ENCODE measurements around the gene CHDH. TPM values are rescaled to one million over a fixed set of nuclear protein-coding genes. Genes with fewer than 3 reads are reported as not detected.

The CHDH gene
- polyA plus RNA-seq, 3 donors from 2014 or later, result not detected

- Mint-ChIP-seq H3K4me1 (no peaks in the 10 kb centered on the region), H3K27ac (no peak overlapping the region), H3K36me3 (no peaks in the 10 kb centered on the region), H3K27me3 (ENCODE audit: low read depth in 3 of 3) (peaks cover 4 to 6% (median 5%) of the 10 kb centered on the region in 3 donors), H3K9me3 (no peaks in the 10 kb centered on the region), H3K4me3 (no peak overlapping the region)
- no peak for DNase-seq
These were observed 73.2 kb downstream of the CHDH start for GRCh38 chr3:53773021-53773436.

- DNase-seq, result no peak
- Mint-ChIP-seq H3K27me3 (ENCODE audit: low read depth in 3 of 3) (peaks cover 4 to 6% (median 5%) of the 10 kb centered on the region in 3 donors), H3K36me3 (no peaks in the 10 kb centered on the region), H3K9me3 (no peaks in the 10 kb centered on the region), H3K27ac (no peak overlapping the region), H3K4me1 (no peaks in the 10 kb centered on the region), H3K4me3 (no peak overlapping the region)
These were observed 73.7 kb downstream of the CHDH start for GRCh38 chr3:53772562-53772961.

- H3K4me1 Mint-ChIP-seq, result no peaks in the 10 kb centered on the region
- no peak overlapping the region for H3K27ac Mint-ChIP-seq
- no peaks in the 10 kb centered on the region for H3K36me3 Mint-ChIP-seq
- no peak for DNase-seq
- no peaks in the 10 kb centered on the region for H3K9me3 Mint-ChIP-seq
- peaks cover 2 to 6% (median 3%) of the 10 kb centered on the region in 3 donors for H3K27me3 Mint-ChIP-seq (ENCODE audit: low read depth in 3 of 3)
- H3K4me3 Mint-ChIP-seq, result no peak overlapping the region
These were observed 77.5 kb downstream of the CHDH start for GRCh38 chr3:53768478-53769459.

- no peak for DNase-seq
- Mint-ChIP-seq H3K27ac (no peak overlapping the region), H3K27me3 (ENCODE audit: low read depth in 3 of 3) (peaks cover 2 to 3% (median 2%) of the 10 kb centered on the region in 3 donors), H3K9me3 (no peaks in the 10 kb centered on the region), H3K36me3 (no peaks in the 10 kb centered on the region), H3K4me3 (no peak overlapping the region), H3K4me1 (no peaks in the 10 kb centered on the region)
These were observed 79.5 kb downstream of the CHDH start for GRCh38 chr3:53766706-53767105.

GRCh38 chr3:53765753-53766152 lies 80.5 kb downstream of the CHDH start:
- DNase-seq, result no peak
- Mint-ChIP-seq H3K9me3 (no peaks in the 10 kb centered on the region), H3K4me3 (no peak overlapping the region), H3K4me1 (no peaks in the 10 kb centered on the region), H3K36me3 (no peaks in the 10 kb centered on the region), H3K27ac (no peak overlapping the region), H3K27me3 (ENCODE audit: low read depth in 3 of 3) (peaks cover 0 to 2% (median 0%) of the 10 kb centered on the region in 3 donors)

GRCh38 chr3:53764026-53764775 lies 82.0 kb downstream of the CHDH start:
- Mint-ChIP-seq H3K4me3 (no peak overlapping the region), H3K27ac (no peak overlapping the region), H3K27me3 (ENCODE audit: low read depth in 3 of 3) (peaks cover 0 to 2% (median 0%) of the 10 kb centered on the region in 3 donors), H3K36me3 (no peaks in the 10 kb centered on the region), H3K4me1 (no peaks in the 10 kb centered on the region), H3K9me3 (no peaks in the 10 kb centered on the region)
- no peak for DNase-seq

GRCh38 chr3:53763353-53763752 lies 82.9 kb downstream of the CHDH start:
- H3K9me3 Mint-ChIP-seq, result no peaks in the 10 kb centered on the region
- no peak for DNase-seq
- no peak overlapping the region for H3K27ac Mint-ChIP-seq
- H3K27me3 Mint-ChIP-seq (ENCODE audit: low read depth in 3 of 3), result no peaks in the 10 kb centered on the region
- H3K4me1 Mint-ChIP-seq, result no peaks in the 10 kb centered on the region
- H3K36me3 Mint-ChIP-seq, result no peaks in the 10 kb centered on the region
- H3K4me3 Mint-ChIP-seq, result no peak overlapping the region

Other genes starting within 250 kb of the CHDH start
- 1 to 10 TPM in 1 of 3 donors, under 1 TPM in 1, not detected in 1; 0.79 to 1.2 TPM for gene IL17RB, start 149 bp upstream of the CHDH start, polyA plus RNA-seq
- 10 to 100 TPM; 20.7 to 28.0 (median 22.5) TPM for gene ACTR8, start 35.7 kb upstream of the CHDH start, polyA plus RNA-seq
- 100 to 1,000 TPM; 140 to 207 (median 188) TPM for gene SELENOK, start 45.4 kb upstream of the CHDH start, polyA plus RNA-seq

Data from immature natural killer cell (primary cell).